Esophagus squamous epithelium (tissue), 4 donors: ENCODE results near the gene RRAD.

Source experiments
- POLR2A ChIP-seq, 4 donors: fragments of 450-650 bp; IDR thresholded peaks; one replicate each; pipeline ENCODE4 v1.6.1; 2017; ENCODE audit warnings: antibody characterized with exemption in 4 of 4, mild to moderate bottlenecking in 4 of 4, moderate library complexity in 3 of 4
- TF ChIP-seq, protein P1 (sequence below), 6 experiments: fragments of 450-650 bp in 4 of 6; fragments of 200-600 bp in 2 of 6; sonication (generic) in 2 of 6; IDR thresholded peaks; one replicate each; pipeline ENCODE4 v1.5.1; 2016 to 2019; ENCODE audit warnings: antibody characterized with exemption in 6 of 6, mild to moderate bottlenecking in 4 of 6, moderate library complexity in 4 of 6

DNA sequence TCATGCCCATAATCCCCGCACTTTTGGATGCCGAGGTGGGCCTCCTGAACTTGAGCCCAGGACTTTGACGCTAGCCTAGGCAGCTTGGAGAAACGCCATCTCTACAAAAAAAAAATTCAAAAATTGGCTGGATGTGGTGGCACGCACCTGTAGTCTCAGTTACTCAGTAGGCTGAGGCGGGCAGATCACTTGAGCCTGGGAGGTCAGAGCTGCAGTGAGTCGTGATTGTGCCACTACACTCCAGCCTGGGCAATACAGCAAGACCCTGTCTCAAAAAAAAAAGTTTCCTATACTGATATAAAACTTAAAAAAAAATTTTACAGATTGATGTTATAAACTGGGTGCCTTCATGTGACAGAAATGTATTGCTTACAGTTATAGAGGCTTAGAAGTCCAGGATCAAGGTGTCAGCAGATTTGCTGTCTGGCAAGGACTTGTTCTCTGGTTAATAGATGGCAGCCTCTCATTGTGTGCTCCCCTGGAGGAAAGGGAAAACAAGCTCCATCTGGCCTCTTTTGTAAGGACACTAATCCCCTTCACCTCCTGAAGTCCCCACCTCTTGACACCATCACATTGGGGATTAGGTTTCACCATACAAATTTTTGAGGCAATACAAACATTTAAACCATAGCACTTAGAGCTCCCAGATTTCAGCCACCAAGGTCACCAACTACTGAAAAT is 27.2 kb upstream of the RRAD start:
- TF ChIP-seq, protein P1, sequence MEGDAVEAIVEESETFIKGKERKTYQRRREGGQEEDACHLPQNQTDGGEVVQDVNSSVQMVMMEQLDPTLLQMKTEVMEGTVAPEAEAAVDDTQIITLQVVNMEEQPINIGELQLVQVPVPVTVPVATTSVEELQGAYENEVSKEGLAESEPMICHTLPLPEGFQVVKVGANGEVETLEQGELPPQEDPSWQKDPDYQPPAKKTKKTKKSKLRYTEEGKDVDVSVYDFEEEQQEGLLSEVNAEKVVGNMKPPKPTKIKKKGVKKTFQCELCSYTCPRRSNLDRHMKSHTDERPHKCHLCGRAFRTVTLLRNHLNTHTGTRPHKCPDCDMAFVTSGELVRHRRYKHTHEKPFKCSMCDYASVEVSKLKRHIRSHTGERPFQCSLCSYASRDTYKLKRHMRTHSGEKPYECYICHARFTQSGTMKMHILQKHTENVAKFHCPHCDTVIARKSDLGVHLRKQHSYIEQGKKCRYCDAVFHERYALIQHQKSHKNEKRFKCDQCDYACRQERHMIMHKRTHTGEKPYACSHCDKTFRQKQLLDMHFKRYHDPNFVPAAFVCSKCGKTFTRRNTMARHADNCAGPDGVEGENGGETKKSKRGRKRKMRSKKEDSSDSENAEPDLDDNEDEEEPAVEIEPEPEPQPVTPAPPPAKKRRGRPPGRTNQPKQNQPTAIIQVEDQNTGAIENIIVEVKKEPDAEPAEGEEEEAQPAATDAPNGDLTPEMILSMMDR (IDR thresholded peaks at IDR 0.05), result no peak
- TF ChIP-seq POLR2A (IDR thresholded peaks at IDR 0.05), result no peak
